Osteocyte (in vitro differentiated cells): ENCODE data around the gene RGS7. TPM values are rescaled to one million over a fixed set of nuclear protein-coding genes. Genes with fewer than 3 reads are reported as not detected.
A peak's percentile ranks its signal among the peaks of the same experiment; 100 is the strongest.
"Not testable (repeated sequence)": the region's sequence is repeated elsewhere in the genome, so short reads cannot be mapped to it uniquely, and the experiment has no call there.

Experiments
- DNase-seq: peaks from one replicate; pipeline ENCODE4 v3.0.0; 2021; ENCODE audit warnings: mixed read lengths; ENCODE audit not compliant: unreplicated experiment; ENCODE audit errors: extremely low spot score
- H3K27ac Mint-ChIP-seq: one replicate; pipeline ENCODE4 v1.8.0; 2021; ENCODE audit warnings: mild to moderate bottlenecking, mixed read lengths; ENCODE audit not compliant: unreplicated experiment
- H3K27me3 Mint-ChIP-seq: one replicate; pipeline ENCODE4 v1.8.0; 2021; ENCODE audit warnings: mixed read lengths; ENCODE audit not compliant: unreplicated experiment
- H3K36me3 Mint-ChIP-seq: one replicate; pipeline ENCODE4 v1.8.0; 2021; ENCODE audit warnings: mixed read lengths; ENCODE audit not compliant: unreplicated experiment
- H3K4me1 Mint-ChIP-seq: one replicate; pipeline ENCODE4 v1.8.0; 2021; ENCODE audit warnings: mixed read lengths; ENCODE audit not compliant: unreplicated experiment
- H3K4me3 Mint-ChIP-seq: one replicate; pipeline ENCODE4 v1.8.0; 2021; ENCODE audit warnings: mild to moderate bottlenecking, moderate library complexity, mixed read lengths; ENCODE audit not compliant: unreplicated experiment
- H3K9me3 Mint-ChIP-seq: one replicate; pipeline ENCODE4 v1.8.0; 2021; ENCODE audit warnings: mixed read lengths; ENCODE audit not compliant: unreplicated experiment
- total RNA-seq: library from RNA; stranded (reverse); gene quantifications from 2 replicates; pipeline ENCODE4 v1.2.1, GENCODE V29; 2021
- TF ChIP-seq, protein P1 (sequence below): fragments of 200-600 bp; sonication (generic); IDR thresholded peaks from 2 replicates; pipeline ENCODE4 v1.5.0; 2021; ENCODE audit warnings: antibody characterized with exemption, mild to moderate bottlenecking, moderate library complexity

The RGS7 gene
- total RNA-seq, 1 donor from 2014 or later = 10.9 TPM

DNA sequence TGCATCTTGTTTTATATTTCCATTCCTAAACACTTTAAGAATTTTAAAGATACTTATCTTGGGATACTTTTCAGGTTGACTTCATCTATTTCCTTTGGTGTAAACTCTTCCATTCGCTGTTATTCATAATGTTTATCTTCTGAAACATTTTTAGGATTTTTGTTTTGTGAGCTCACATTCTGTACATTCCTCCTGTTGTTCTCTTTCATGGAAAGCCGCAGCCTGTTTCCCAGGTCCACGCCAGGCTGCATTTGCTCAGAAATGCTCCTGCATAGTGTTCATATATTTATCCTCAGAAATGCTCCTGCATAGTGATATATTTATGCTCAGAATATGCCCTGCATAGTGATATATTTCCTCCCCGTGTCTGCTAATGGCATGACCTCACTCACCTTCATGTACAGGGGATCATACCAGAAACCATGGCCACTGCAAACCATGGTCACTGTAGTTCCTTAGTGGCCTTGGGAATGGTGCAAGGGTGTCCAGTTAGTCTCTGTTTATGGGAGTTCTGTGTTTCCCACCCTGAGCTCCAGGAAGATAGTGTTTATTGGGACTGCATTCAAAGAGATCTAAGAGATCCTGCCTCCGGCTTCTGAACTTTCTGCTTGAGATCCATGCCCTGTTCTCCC is 591.2 kb downstream of the RGS7 start:
- no peak for DNase-seq
- Mint-ChIP-seq H3K27me3 (no peaks in the 10 kb centered on the region), H3K4me3 (no peak overlapping the region), H3K9me3 (peaks cover 13% of the 10 kb centered on the region), H3K36me3 (peaks cover 6% of the 10 kb centered on the region), H3K27ac (peak overlapping the region; percentile 73), H3K4me1 (peaks cover 35% of the 10 kb centered on the region)
- TF ChIP-seq, protein P1, sequence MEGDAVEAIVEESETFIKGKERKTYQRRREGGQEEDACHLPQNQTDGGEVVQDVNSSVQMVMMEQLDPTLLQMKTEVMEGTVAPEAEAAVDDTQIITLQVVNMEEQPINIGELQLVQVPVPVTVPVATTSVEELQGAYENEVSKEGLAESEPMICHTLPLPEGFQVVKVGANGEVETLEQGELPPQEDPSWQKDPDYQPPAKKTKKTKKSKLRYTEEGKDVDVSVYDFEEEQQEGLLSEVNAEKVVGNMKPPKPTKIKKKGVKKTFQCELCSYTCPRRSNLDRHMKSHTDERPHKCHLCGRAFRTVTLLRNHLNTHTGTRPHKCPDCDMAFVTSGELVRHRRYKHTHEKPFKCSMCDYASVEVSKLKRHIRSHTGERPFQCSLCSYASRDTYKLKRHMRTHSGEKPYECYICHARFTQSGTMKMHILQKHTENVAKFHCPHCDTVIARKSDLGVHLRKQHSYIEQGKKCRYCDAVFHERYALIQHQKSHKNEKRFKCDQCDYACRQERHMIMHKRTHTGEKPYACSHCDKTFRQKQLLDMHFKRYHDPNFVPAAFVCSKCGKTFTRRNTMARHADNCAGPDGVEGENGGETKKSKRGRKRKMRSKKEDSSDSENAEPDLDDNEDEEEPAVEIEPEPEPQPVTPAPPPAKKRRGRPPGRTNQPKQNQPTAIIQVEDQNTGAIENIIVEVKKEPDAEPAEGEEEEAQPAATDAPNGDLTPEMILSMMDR = no peak

DNA sequence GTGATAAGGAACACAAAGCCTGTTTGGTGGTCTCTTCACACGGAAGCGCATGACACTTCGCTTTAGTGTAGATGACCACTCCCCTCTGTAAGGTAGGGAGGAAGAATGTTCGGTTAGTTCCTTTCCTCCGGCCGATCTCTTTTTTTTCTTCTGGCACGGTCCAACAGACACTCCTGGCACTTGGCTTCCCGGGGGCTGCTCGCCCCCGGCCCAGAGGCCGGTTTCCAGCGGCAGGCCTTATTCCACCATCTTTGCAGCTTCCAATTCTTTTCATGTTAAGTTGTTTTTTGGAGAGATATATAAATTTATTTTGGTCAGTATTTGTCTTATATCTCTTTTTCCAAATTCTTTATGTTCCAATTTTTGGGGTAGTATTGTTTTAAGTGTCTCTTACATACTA is 593.2 kb downstream of the RGS7 start:
- Mint-ChIP-seq H3K36me3 (peaks cover 6% of the 10 kb centered on the region), H3K4me3 (no peak overlapping the region), H3K4me1 (peaks cover 23% of the 10 kb centered on the region), H3K9me3 (peaks cover 13% of the 10 kb centered on the region), H3K27me3 (no peaks in the 10 kb centered on the region), H3K27ac (no peak overlapping the region)
- no peak for DNase-seq
- TF ChIP-seq, protein P1 = no peak

DNA sequence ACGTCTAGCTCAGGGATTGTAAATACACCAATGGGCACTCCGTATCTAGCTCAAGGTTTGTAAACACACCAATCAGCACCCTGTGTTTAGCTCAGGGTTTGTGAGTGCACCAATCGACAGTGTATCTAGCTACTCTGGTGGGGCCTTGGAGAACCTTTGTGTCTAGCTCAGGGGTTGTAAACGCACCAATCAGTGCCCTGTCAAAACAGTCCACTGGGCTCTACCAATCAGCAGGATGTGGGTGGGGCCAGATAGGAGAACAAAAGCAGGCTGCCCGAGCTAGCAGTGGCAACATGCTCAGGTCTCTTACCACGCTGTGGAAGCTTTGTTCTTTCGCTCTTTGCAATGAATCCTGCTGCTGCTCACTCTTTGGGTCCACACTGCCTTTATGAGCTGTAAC is 593.9 kb downstream of the RGS7 start:
- not testable (repeated sequence) for H3K27ac Mint-ChIP-seq

DNA sequence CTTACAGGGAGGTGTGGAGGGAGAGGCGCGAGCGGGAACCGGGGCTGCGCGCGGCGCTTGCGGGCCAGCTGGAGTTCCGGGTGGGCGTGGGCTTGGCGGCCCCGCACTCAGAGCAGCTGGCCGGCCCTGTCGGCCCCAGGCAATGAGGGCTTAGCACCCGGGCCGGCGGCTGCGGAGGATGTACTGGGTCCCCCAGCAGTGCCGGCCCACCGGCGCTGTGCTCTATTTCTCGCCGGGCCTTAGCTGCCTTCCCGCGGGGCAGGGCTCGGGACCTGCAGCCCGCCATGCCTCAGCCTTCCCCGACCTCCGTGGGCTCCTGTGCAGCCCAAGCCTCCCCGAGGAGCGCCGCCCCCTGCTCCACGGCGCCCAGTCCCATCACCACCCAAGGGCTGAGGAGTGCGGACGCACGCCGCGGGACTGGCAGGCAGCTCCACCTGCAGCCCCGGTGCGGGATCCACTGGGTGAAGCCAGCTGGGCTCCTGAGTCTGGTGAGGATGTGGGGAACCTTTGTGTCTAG is 594.5 kb downstream of the RGS7 start:
- H3K27ac Mint-ChIP-seq, DNase-seq, H3K36me3 Mint-ChIP-seq, H3K4me3 Mint-ChIP-seq, H3K27me3 Mint-ChIP-seq: not testable (repeated sequence)
- H3K4me1 Mint-ChIP-seq = peaks cover 19% of the 10 kb centered on the region
- peaks cover 13% of the 10 kb centered on the region for H3K9me3 Mint-ChIP-seq

More for the DNA sequence above, 593.9 kb downstream of the RGS7 start:
- H3K4me3 Mint-ChIP-seq, DNase-seq, H3K36me3 Mint-ChIP-seq, H3K27me3 Mint-ChIP-seq: not testable (repeated sequence)
- Mint-ChIP-seq H3K9me3 (peaks cover 13% of the 10 kb centered on the region), H3K4me1 (peaks cover 19% of the 10 kb centered on the region)

DNA sequence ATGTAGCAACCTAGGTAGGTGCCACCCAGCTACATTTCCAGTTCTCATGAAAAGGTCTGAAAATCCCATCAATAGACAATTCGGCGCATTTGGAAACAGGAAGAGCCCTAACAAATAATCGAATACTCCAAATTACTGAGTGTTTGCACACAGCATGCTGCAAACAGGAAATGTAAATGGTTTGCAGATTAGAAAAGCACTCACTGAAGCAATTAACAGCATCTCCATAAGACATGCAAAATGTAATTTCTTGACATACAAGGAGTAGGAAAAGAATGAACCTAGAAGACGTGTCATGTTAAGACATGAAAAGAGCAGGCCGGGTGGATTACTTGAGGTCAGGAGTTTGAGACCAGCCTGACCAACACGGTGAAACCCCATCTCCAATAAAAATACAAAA is 598.2 kb downstream of the RGS7 start:
- H3K4me3 Mint-ChIP-seq, H3K9me3 Mint-ChIP-seq, H3K27ac Mint-ChIP-seq, H3K4me1 Mint-ChIP-seq, DNase-seq, H3K27me3 Mint-ChIP-seq, H3K36me3 Mint-ChIP-seq: not testable (repeated sequence)

DNA sequence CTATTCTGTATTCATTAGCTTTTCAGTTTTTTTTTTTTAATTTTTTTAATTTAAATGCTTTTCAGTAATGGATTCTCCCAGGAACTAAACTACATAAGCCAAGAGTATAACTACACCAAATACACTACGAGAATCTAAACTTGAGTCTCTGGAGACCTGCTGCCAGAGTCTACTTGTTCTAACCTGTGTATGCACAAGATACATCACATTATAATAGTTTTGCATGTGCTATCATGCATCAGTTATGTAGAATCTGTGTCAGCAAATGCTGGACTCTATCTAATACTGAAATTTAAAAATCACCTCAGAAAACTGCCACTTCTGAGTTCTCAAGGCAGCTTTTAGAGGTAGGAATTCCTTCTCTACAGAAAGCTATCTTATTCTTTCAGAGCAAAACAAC is 598.7 kb downstream of the RGS7 start:
- no peaks in the 10 kb centered on the region for H3K9me3 Mint-ChIP-seq
- no peak overlapping the region for H3K27ac Mint-ChIP-seq
- TF ChIP-seq, protein P1 = no peak
- H3K4me1 Mint-ChIP-seq = no peaks in the 10 kb centered on the region
- no peak for DNase-seq
- H3K36me3 Mint-ChIP-seq = no peaks in the 10 kb centered on the region
- no peak overlapping the region for H3K4me3 Mint-ChIP-seq
- H3K27me3 Mint-ChIP-seq = no peaks in the 10 kb centered on the region
